Measurements from ENCODE around the gene PROCA1. TPM values are rescaled to one million over a fixed set of nuclear protein-coding genes. Genes with fewer than 3 reads are reported as not detected.

The PROCA1 gene
- total and polyA plus RNA-seq, 2 of the 13 experiments (the other 11 are each of a cell fraction or from before 2014, with no cell fraction given): 0.73 to 1.5 TPM

- TF ChIP-seq ATF5 (CRISPR knock-in tag; IDR thresholded peaks at IDR 0.05; ENCODE audit: low read depth) (no peak), ARID4A (CRISPR knock-in tag; IDR thresholded peaks at IDR 0.05; ENCODE audit: borderline replicate concordance) (peak; percentile 95; the same call in 1 of the 2 replicates), MBD4 (IDR thresholded peaks at IDR 0.05; ENCODE audit: borderline replicate concordance, low read length) (no peak), ZNF883 (CRISPR knock-in tag; IDR thresholded peaks at IDR 0.05; ENCODE audit: not compliant biosample characterization) (peak; percentile 85), ZFP62 (CRISPR knock-in tag; IDR thresholded peaks at IDR 0.05) (no peak), POLR2G (IDR thresholded peaks at IDR 0.05; ENCODE audit: low read depth, low read length) (peak; percentile 96), ZFP41 (CRISPR knock-in tag; IDR thresholded peaks at IDR 0.05; ENCODE audit: borderline replicate concordance) (no peak), ZBTB7B (CRISPR knock-in tag; IDR thresholded peaks at IDR 0.05) (peak; percentile 14; the same call in 1 of the 2 replicates), SMAD3 (CRISPR knock-in tag; IDR thresholded peaks at IDR 0.05) (peak; percentile 69), DNMT3B (CRISPR knock-in tag; conservative IDR thresholded peaks at IDR 0.05) (no peak; the same call in 1 of the 2 replicates), ZNF570 (CRISPR knock-in tag; IDR thresholded peaks at IDR 0.05; ENCODE audit: borderline replicate concordance) (no peak), RFX3 (CRISPR knock-in tag; IDR thresholded peaks at IDR 0.05) (no peak), TRIM24 (CRISPR knock-in tag; IDR thresholded peaks at IDR 0.05) (no peak), FOXK1 (CRISPR knock-in tag; IDR thresholded peaks at IDR 0.05; ENCODE audit: borderline replicate concordance, low read depth) (no peak), NFYC (CRISPR knock-in tag; IDR thresholded peaks at IDR 0.05) (0 out of 2 replicates have a peak, but pooled peaks have one; percentile 14), ZNF609 (CRISPR knock-in tag; IDR thresholded peaks at IDR 0.05; ENCODE audit: borderline replicate concordance) (peak; percentile 43; the same call in 1 of the 2 replicates), HDAC6 (IDR thresholded peaks at IDR 0.05; ENCODE audit: low read depth, low read length) (no peak), ESRRA (CRISPR knock-in tag; IDR thresholded peaks at IDR 0.05; ENCODE audit: low read depth) (no peak), ZNF768 (CRISPR knock-in tag; IDR thresholded peaks at IDR 0.05) (no peak), HIVEP1 (CRISPR knock-in tag; IDR thresholded peaks at IDR 0.05) (no peak)
These were observed 49.8 kb downstream of the PROCA1 start, which contains the start of the genes SDF2 and SUPT6H (continued) for GRCh38 chr17:28661635-28662526.

Data from HepG2 (cell line).